GM23338 (cell line): Measurements from ENCODE around the gene GALNT11. TPM values are rescaled to one million over a fixed set of nuclear protein-coding genes. Genes with fewer than 3 reads are reported as not detected.

Experiments
- ATAC-seq: fragments of 200-7000 bp; cut with Tn5 transposase; 3 replicates; pipeline ENCODE4 v1.9.1; 2020
- DNase-seq: peaks from one replicate; pipeline ENCODE4 v3.0.0-alpha.2; 2015; ENCODE audit warnings: low spot score
- H2AFZ ChIP-seq: fragments of 200-600 bp; sonication (generic); 2 replicates; pipeline ENCODE4 v1.8.0; 2016; ENCODE audit warnings: antibody characterized with exemption, mild to moderate bottlenecking, moderate library complexity
- H3F3A ChIP-seq: fragments of 200-600 bp; sonication (generic); replicated peaks from 2 replicates; pipeline ENCODE4 v1.8.0; 2017; ENCODE audit warnings: antibody characterized with exemption, mixed run types, low read depth
- H3K27ac ChIP-seq: fragments of 200-600 bp; sonication (generic); 2 replicates; pipeline ENCODE4 v1.6.1; 2016; ENCODE audit warnings: low read depth
- H3K27me3 ChIP-seq: fragments of 200-600 bp; sonication (generic); 2 replicates; pipeline ENCODE4 v1.8.0; 2016; ENCODE audit warnings: mild to moderate bottlenecking, mixed run types, moderate library complexity; ENCODE audit not compliant: insufficient read depth
- H3K36me3 ChIP-seq: fragments of 200-600 bp; sonication (generic); 2 replicates; pipeline ENCODE4 v1.8.0; 2016; ENCODE audit warnings: mild to moderate bottlenecking; ENCODE audit not compliant: insufficient read depth
- H3K4me1 ChIP-seq: fragments of 200-600 bp; sonication (generic); 2 replicates; pipeline ENCODE4 v1.8.0; 2016; ENCODE audit warnings: mild to moderate bottlenecking, moderate library complexity; ENCODE audit not compliant: insufficient read depth
- H3K4me2 ChIP-seq: fragments of 200-600 bp; sonication (generic); 2 replicates; pipeline ENCODE4 v1.7.1; 2017; ENCODE audit warnings: mixed run types
- H3K4me3 ChIP-seq: fragments of 200-600 bp; sonication (generic); 2 replicates; pipeline ENCODE4 v1.6.1; 2016; ENCODE audit warnings: mixed run types
- H3K79me2 ChIP-seq: fragments of 200-600 bp; sonication (generic); replicated peaks from 2 replicates; pipeline ENCODE4 v1.8.0; 2017; ENCODE audit warnings: mild to moderate bottlenecking; ENCODE audit not compliant: insufficient read depth
- H3K9me2 ChIP-seq: fragments of 200-600 bp; sonication (generic); 2 replicates; pipeline ENCODE4 v1.8.0; 2017; ENCODE audit not compliant: insufficient read depth
- H4K20me1 ChIP-seq: fragments of 200-600 bp; sonication (generic); replicated peaks from 2 replicates; pipeline ENCODE4 v1.8.0; 2017; ENCODE audit warnings: mild to moderate bottlenecking; ENCODE audit not compliant: insufficient read depth
- H3K27ac Mint-ChIP-seq: 2 replicates; pipeline ENCODE4 v1.8.0; 2020; ENCODE audit warnings: inconsistent platforms, mild to moderate bottlenecking, moderate library complexity, mixed read lengths
- H3K27me3 Mint-ChIP-seq: 3 replicates; pipeline ENCODE4 v1.8.0; 2022; ENCODE audit warnings: low read depth, mild to moderate bottlenecking, moderate library complexity, mixed read lengths, inconsistent platforms; ENCODE audit not compliant: insufficient read depth, poor library complexity
- H3K36me3 Mint-ChIP-seq: 3 replicates; pipeline ENCODE4 v1.8.0; 2021; ENCODE audit warnings: low read depth, mild to moderate bottlenecking, inconsistent platforms, moderate library complexity, mixed read lengths
- H3K4me1 Mint-ChIP-seq: 3 replicates; pipeline ENCODE4 v1.8.0; 2020; ENCODE audit warnings: mild to moderate bottlenecking, inconsistent platforms, mixed read lengths
- H3K4me3 Mint-ChIP-seq: 3 replicates; pipeline ENCODE4 v1.8.0; 2021; ENCODE audit warnings: moderate library complexity, mild to moderate bottlenecking, inconsistent platforms, mixed read lengths
- H3K9me3 Mint-ChIP-seq: 3 replicates; pipeline ENCODE4 v1.8.0; 2020; ENCODE audit warnings: moderate library complexity, mild to moderate bottlenecking, inconsistent platforms, mixed read lengths
- CREB1 ChIP-seq: fragments of 250-450 bp; sonication (Bioruptor Pico); IDR thresholded peaks from 2 replicates; pipeline ENCODE4 v1.5.0; 2020; ENCODE audit warnings: low read depth, mild to moderate bottlenecking, moderate library complexity
- CTCF ChIP-seq, 2 experiments: fragments of 200-600 bp in 1 of 2; sonication (generic) in 1 of 2; conservative IDR thresholded peaks; 2 replicates each; pipeline versions ENCODE4 v1.5.1 to v1.6.1; 2016 to 2017; ENCODE audit warnings: antibody characterized with exemption in 2 of 2, low read depth in 2 of 2, mild to moderate bottlenecking in 2 of 2, moderate library complexity in 1 of 2
- ETS1 ChIP-seq: IDR thresholded peaks from 2 replicates; pipeline ENCODE4 v1.6.1; 2016; ENCODE audit warnings: antibody characterized with exemption
- EZH2phosphoT487 ChIP-seq: fragments of 200-600 bp; sonication (generic); IDR thresholded peaks from one replicate; pipeline ENCODE4 v1.8.1; 2018; ENCODE audit warnings: antibody characterized with exemption; ENCODE audit not compliant: unreplicated experiment
- JUNB ChIP-seq: IDR thresholded peaks from one replicate; pipeline ENCODE4 v1.6.1; 2016; ENCODE audit warnings: antibody characterized with exemption; ENCODE audit not compliant: unreplicated experiment
- NANOG ChIP-seq: IDR thresholded peaks from 2 replicates; pipeline ENCODE4 v1.6.1; 2016; ENCODE audit warnings: antibody characterized with exemption, borderline replicate concordance
- POLR2AphosphoS5 ChIP-seq: IDR thresholded peaks from 2 replicates; pipeline ENCODE4 v1.6.1; 2016; ENCODE audit warnings: antibody characterized with exemption, low read depth
- STAT1 ChIP-seq: IDR thresholded peaks from one replicate; pipeline ENCODE4 v1.6.1; 2016; ENCODE audit warnings: antibody characterized with exemption; ENCODE audit not compliant: unreplicated experiment
- ZNF114 ChIP-seq: fragments of 250-450 bp; sonication (Bioruptor Pico); IDR thresholded peaks from 2 replicates; pipeline ENCODE4 v1.5.0; 2020; ENCODE audit warnings: mild to moderate bottlenecking, moderate library complexity
- ZNF331 ChIP-seq: fragments of 250-450 bp; sonication (Bioruptor Pico); IDR thresholded peaks from 2 replicates; pipeline ENCODE4 v1.5.0; 2020; ENCODE audit warnings: low read depth, mild to moderate bottlenecking, moderate library complexity
- polyA plus RNA-seq: library from polyadenylated mRNA; unstranded; fragments of >200 nt; fragmentation: Nextera tagmentation; extraction: Ambion mirVana; gene quantifications from 2 replicates; pipeline ENCODE4 v1.2.1, GENCODE V29; 2016
- total RNA-seq: library from RNA; depleted of rRNA; stranded (reverse); fragments of >200 nt; shearing (Covaris generic); gene quantifications from 2 replicates; pipeline ENCODE4 v1.2.3, GENCODE V29; 2014

GALNT11 gene
- total and polyA plus RNA-seq, 2 experiments from 2014 or later: 16.1 to 33.6 TPM

- TF ChIP-seq CTCF (conservative IDR thresholded peaks at IDR 0.05; ENCODE audit: low read depth in 2 of 2) (no peak), CREB1 (CRISPR knock-in tag) (no peak)
Measured at GRCh38 chr7:152072421-152072820, 46.9 kb downstream of the GALNT11 start (continued).

GRCh38 chr7:152073352-152073751 lies 47.9 kb downstream of the GALNT11 start:
- TF ChIP-seq ZNF114 (CRISPR knock-in tag): no peak
- TF ChIP-seq JUNB: no peak
- TF ChIP-seq STAT1: no peak
- TF ChIP-seq ZNF331: no peak
- no peak for TF ChIP-seq POLR2AphosphoS5
- no peak for TF ChIP-seq CTCF (conservative IDR thresholded peaks at IDR 0.05; ENCODE audit: low read depth in 2 of 2)
- TF ChIP-seq NANOG: no peak

GRCh38 chr7:152074673-152075072 lies 49.2 kb downstream of the GALNT11 start:
- Histone ChIP-seq H3K79me2 (peaks cover 6% of the 10 kb centered on the region), H3K4me1 (peaks cover 40% of the 10 kb centered on the region), H3K4me3 (no peak overlapping the region), H2AFZ (no peak overlapping the region), H4K20me1 (no peaks in the 10 kb centered on the region), H3F3A (no peaks in the 10 kb centered on the region), H3K27ac (peak overlapping the region; percentile 72), H3K4me2 (peak overlapping the region; percentile 50), H3K9me2 (no peaks in the 10 kb centered on the region), H3K27me3 (no peaks in the 10 kb centered on the region), H3K36me3 (no peaks in the 10 kb centered on the region)
- Mint-ChIP-seq H3K4me1 (peaks cover 67% of the 10 kb centered on the region), H3K36me3 (peaks cover 12% of the 10 kb centered on the region), H3K27ac (peak overlapping the region; percentile 77), H3K4me3 (no peak overlapping the region), H3K9me3 (peaks cover 12% of the 10 kb centered on the region), H3K27me3 (no peaks in the 10 kb centered on the region)
- DNase-seq: peak; percentile 56
- peak; percentile 17 for ATAC-seq
- no peak for TF ChIP-seq CTCF (conservative IDR thresholded peaks at IDR 0.05; ENCODE audit: low read depth in 2 of 2)
- no peak for TF ChIP-seq ZNF114 (CRISPR knock-in tag)
- no peak for TF ChIP-seq STAT1
- no peak for TF ChIP-seq JUNB
- no peak for TF ChIP-seq EZH2phosphoT487
- no peak for TF ChIP-seq NANOG
- TF ChIP-seq POLR2AphosphoS5: no peak
- TF ChIP-seq ETS1: no peak

More at GRCh38 chr7:152073352-152073751, 47.9 kb downstream of the GALNT11 start:
- Mint-ChIP-seq H3K36me3 (peaks cover 19% of the 10 kb centered on the region), H3K4me3 (no peak overlapping the region), H3K27me3 (no peaks in the 10 kb centered on the region), H3K27ac (no peak overlapping the region; the same call in 1 of the 2 replicates), H3K9me3 (peaks cover 20% of the 10 kb centered on the region), H3K4me1 (peaks cover 58% of the 10 kb centered on the region)
- H3K4me3 ChIP-seq: no peak overlapping the region
- H3K27me3 ChIP-seq: no peaks in the 10 kb centered on the region
- DNase-seq: no peak
- H4K20me1 ChIP-seq: no peaks in the 10 kb centered on the region
- H3K4me1 ChIP-seq: peaks cover 33% of the 10 kb centered on the region
- H3F3A ChIP-seq: no peaks in the 10 kb centered on the region
- peaks cover 12% of the 10 kb centered on the region for H3K79me2 ChIP-seq
- H2AFZ ChIP-seq: no peak overlapping the region
- no peak overlapping the region for H3K4me2 ChIP-seq
- H3K36me3 ChIP-seq: no peaks in the 10 kb centered on the region
- no peak overlapping the region for H3K27ac ChIP-seq
- ATAC-seq: no peak
- no peaks in the 10 kb centered on the region for H3K9me2 ChIP-seq
